ENCODE results near the gene PRDM11.

The PRDM11 gene

DNA sequence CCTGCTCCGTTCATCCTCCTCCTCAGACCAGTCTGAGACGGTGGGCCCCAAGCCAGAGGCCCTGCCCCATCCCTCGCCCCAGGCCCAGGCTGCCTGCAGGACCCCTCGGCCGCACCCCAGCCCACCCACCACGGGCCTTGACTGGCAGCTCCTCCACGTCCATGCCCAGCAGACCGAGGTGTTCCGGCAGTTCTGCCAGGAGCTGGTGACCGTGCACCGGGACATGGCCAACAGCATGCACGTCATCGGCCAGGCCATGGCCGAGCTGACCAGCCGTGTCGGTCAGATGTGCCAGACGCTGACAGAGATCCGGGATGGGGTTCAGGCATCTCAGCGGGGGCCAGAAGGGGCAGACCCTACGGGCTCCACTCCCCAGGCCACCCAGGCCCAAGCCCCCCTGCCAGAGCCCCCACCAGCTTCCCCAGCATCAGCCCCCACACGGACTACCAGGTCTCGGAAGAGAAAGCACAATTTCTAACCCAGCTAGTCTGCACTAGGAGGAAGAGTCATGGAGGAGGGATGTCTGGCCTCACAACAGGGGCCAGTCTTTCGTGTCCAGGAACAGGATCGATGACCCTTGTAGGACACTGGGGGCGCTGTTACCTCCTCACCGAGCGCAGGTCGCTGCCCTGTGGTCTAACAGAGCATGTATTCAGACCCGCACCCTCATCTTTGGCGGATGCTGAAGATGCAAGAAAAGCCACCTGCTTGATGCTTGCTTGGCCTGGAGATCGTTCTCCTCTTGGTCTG is 66.3 kb downstream of the PRDM11 start:
- DNase-seq = no peak

DNA sequence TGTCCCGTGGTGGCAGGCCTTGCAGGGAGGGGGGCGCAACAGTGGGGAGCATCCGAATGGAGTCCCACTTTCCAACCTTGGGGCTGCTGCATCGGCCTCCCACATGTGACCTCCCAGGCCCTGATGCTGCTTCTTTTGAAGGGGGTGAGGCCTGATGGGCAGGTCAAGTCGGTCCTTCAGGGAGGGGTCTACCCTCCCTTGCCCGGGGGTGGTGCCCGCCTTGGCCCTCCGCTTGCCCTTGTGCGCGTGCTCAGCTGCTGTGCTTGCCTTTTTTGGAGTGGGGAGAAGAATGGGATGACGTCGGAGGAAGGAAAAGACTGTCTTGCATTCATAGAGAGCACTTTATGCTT is 66.9 kb downstream of the PRDM11 start:
- DNase-seq = no peak

DNA sequence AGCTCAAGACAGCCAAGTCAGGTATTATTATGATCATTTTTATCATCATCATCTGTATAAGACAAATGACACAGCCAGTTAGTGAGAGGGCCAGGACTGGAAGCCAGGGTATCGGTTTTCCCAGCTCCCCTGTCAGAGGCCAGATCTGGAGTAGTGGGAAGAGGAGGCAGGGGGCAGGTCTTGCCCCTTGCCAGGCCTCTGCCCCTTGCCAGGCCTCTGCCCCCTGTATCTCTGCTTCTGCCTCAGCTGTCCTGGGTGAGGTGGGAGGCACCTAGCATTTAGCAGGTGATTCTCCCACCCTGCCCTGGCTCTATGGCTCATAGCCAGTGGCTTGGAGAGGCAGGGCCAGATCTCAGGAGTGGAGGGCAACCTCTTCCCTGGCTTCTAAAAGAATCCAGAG is 67.3 kb downstream of the PRDM11 start:
- DNase-seq = no peak

DNA sequence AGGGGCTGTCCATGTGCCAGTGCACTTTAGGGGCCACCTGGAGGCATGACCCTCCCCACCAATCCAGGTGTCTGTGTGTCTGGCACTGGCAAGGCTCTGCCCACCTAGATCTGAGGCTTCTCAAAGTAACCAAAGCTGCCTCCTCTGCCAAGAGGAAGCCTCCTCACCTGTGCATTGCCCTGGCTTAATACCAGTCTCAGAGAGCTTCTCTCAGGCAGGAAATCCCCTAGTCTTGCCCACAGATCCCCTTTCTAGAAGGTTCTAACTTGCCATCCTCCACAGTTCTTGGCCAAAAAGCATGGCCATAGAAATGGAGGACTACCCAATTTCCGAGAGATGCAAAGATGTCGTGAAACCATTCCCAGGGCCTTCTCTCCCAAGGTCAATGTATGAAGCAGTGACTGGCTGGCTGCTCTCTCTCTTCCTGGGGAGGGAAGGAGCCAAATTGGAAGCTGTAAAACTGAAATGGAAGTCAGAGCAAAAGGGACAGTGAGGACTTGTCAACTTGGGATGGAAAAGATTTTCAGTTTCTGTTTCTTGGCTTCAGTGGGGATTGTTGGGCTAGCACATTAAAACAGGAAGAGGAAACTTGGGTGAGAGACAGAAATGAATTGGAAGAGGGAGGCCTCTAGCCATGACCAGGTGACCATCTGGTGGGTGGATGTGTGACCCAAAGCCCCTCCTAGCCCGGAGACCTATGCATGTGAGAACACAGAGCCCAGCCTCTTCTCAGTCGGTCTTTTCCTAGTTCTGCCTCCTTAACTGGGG is 68.8 kb downstream of the PRDM11 start:
- no peak for DNase-seq

DNA sequence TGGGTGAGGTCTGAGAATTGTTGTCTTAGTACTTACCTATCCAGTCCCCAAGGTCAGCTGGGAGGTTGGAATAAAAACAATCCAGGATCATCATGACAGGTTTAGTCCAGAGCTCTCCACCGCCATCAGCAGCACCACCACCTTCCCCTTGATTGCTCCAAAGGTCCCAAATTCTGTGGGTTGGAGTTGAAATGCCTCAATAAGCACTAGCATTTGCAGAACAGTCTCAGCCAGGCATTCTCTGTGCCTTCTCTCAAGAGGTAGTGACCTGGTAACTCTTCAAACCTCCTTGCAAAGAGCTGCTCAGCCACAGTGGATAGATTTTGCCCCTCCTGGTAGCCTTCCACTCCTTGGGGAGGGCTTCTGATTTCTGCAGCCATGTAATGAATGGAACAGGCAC is 69.6 kb downstream of the PRDM11 start:
- DNase-seq = no peak

DNA sequence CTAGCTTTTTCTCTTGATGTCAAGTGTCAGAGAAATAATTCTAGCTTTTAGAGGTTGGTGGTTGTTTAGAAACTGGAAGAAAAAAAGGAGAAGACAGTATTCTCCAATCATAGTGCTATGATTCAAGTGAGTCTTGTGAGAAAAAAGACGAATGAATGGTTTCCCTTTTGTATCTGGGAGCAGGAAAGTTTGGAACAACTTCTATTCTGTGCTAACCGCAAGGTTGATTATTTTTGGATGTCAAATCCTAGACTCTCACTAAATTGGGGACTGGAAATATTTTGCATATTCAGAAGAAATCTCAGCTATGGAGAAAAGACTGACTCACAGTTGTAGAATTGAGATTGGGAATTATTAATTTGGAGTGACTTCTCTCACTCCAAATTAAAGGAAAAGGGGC is 70.5 kb downstream of the PRDM11 start:
- no peak for DNase-seq

DNA sequence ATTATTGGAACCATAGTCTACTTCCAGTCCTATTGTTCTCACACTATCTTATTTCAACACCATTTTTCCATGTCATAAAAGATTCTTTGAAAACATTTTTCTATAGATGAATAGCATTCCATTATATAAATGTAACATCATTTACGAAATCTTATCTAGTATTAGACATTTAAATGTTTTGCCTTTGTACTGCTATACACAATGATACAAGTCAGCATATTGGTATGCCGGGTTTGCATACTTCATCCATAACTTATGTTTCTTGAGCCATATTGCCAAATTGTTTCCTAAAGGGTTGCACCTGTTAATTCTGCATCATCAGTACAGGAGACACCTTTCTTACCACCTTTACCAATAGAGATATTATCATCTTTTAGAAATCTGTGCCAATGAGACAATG is 71.6 kb downstream of the PRDM11 start:
- no peak for DNase-seq

DNA sequence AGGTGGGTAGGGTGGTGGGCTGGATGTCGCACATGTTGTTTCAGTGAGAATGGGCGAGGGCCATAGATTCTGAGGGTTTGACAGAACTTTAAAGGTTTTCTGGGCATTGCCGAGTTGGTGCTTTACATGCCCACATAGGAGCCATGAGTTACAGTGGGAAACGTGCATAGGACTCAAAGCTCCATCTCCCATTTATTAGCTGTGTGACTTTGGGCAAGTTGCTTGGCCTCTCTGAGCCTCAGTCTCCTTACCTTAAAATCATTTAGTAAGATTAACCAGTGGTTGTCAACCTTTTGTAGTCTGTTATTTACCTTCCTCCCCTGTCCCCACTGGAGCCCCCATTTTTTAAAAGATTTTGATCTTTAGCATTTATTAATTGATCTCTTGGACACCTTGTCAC is 72.3 kb downstream of the PRDM11 start:
- no peak for DNase-seq

DNA sequence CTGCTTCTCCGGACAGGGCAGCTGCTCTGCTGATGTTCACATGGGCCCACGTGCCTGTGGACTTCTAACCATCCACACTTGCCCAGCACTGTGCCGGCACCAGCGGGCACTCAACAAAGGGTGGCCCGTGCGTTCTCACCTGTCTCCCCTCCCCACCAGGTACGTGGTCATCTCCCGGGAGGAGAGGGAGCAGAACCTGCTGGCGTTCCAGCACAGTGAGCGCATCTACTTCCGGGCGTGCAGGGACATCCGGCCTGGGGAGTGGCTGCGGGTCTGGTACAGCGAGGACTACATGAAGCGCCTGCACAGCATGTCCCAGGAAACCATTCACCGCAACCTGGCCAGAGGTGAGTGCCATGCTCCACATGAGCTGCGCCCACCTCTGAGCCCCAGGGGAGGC is 73.0 kb downstream of the PRDM11 start:
- DNase-seq = no peak

DNA sequence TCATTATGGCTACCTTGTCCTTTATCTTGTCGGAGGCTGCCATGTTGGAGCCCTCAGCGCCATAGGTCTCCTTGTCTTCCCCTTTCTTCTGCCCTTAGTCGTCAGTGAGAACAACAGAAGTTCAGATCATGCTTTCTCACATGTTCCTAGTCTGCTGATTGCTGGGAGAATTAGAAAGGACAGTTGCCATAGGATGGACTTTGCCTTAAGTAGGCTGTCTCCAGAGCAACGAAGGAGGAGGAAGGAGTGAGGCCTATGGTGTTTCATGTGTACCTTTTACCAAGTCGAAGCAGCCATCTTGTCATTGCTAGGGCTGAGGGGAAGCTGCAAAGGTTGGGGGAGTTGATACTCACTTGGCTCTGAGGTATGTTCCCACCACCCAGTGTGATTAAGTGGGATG is 77.1 kb downstream of the PRDM11 start:
- DNase-seq = no peak

DNA sequence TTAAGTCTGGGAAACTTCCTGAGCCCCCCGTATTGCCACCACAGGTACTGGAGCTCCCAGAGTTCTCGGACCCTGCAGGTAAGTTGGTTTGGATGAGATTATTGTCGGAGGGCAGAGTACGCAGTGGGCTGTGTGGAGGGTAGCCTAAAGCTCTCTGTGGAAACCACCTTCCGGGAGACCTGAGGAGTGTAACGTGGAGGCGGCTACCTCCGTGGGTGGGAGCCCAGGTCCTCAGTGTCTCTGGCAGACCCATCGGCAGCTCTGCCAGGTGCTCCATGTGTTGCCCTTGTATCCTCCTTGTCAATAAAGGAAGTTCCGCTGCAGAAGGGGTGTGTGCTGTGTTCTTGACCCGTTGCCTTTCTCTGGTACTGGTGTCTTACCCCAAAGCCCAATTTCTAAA is 78.3 kb downstream of the PRDM11 start:
- no peak for DNase-seq

DNA sequence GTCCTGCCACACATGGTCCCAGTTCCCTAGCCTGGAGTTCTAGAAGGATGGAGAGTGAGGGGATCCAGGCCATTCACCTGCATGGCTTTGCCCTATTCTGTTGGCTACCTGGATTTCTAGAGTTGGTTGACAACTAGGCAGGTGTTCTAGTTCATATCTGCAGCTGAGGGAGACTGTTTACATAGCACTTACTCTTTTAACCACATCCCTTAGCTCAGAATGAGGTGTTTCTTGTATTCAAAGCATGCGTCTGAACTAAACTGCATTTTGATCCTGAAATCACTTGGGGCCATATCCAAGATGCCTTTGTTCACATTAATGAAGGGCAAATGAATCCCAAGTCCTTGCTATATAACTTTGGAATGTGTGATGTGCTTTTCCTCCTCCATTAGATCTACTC is 78.8 kb downstream of the PRDM11 start:
- no peak for DNase-seq

DNA sequence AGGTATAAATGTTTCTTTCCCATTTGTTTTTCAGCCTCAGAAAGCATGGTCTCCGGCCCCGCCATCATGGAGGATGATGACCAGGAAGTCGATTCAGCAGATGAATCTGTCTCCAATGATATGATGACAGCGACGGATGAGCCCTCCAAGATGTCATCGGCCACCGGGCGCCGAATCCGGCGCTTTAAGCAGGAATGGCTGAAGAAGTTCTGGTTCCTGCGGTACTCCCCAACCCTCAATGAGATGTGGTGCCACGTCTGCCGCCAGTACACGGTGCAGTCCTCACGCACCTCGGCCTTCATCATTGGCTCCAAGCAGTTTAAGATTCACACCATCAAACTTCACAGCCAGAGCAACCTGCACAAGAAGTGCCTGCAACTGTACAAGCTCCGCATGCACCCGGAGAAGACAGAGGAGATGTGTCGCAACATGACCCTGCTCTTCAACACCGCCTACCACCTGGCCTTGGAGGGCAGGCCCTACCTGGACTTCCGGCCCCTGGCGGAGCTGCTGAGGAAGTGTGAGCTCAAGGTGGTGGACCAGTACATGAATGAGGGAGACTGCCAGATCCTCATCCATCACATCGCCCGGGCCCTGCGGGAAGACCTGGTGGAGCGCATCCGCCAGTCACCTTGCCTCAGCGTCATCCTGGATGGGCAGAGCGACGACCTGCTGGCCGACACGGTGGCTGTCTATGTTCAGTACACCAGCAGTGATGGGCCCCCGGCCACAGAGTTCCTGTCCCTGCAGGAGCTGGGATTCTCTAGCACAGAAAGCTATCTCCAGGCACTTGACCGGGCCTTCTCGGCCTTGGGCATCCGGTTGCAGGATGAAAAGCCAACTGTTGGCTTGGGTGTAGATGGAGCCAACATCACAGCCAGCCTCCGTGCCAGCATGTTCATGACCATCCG is 79.8 kb downstream of the PRDM11 start:
- no peak for DNase-seq

DNA sequence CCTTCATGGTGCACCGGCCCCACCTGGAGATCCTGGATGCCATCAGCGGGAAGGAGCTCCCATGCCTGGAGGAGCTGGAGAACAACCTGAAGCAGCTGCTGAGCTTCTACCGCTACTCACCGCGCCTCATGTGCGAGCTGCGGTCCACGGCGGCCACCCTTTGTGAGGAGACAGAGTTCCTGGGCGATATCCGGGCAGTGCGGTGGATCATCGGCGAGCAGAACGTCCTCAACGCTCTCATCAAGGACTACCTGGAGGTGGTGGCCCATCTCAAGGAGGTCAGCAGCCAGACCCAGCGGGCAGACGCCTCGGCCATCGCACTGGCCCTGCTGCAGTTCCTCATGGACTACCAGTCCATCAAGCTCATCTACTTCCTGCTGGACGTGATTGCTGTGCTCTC is 80.5 kb downstream of the PRDM11 start:
- DNase-seq = no peak

DNA sequence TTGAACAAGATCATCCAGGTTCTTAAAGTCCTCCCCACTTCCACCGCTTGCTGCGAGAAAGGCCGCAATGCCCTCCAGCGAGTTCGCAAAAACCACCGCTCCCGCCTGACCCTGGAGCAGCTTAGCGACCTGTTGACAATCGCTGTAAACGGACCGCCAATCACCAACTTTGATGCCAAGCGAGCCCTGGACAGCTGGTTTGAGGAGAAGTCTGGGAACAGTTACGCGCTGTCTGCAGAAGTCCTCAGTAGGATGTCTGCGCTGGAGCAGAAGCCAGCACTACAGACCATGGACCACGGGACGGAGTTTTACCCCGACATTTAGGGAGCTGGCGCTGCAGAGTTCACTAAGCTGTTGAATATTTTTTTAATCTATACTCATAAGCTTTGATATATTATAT is 81.4 kb downstream of the PRDM11 start:
- DNase-seq = no peak

DNA sequence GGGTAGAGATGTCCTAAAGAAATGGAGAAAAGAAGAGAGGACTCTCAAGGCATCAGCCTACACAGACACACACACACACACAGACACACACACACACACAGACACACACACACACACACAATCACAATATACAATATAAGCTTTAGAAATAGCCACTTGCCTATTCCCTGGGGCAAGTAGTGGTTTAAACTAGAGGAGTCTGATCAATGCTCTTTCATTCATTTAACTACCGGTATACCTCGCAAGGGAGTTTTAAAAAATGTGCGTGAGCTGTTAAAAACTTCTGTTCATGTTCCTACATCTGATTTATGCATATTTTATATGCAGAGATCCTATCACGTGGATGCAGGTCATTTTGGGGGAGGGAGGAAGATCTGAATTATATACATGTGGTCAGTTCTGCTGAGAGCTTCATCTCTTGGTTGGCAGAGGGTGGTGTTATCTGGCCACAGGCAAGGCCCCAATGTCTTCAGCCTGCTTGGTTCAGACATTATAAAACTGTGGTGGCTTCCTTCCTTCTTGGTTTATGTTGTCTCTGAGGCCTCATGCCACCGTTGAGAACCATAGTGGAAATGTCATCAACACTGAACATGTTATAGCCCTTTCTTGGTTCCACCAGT is 83.1 kb downstream of the PRDM11 start:
- DNase-seq = no peak

DNA sequence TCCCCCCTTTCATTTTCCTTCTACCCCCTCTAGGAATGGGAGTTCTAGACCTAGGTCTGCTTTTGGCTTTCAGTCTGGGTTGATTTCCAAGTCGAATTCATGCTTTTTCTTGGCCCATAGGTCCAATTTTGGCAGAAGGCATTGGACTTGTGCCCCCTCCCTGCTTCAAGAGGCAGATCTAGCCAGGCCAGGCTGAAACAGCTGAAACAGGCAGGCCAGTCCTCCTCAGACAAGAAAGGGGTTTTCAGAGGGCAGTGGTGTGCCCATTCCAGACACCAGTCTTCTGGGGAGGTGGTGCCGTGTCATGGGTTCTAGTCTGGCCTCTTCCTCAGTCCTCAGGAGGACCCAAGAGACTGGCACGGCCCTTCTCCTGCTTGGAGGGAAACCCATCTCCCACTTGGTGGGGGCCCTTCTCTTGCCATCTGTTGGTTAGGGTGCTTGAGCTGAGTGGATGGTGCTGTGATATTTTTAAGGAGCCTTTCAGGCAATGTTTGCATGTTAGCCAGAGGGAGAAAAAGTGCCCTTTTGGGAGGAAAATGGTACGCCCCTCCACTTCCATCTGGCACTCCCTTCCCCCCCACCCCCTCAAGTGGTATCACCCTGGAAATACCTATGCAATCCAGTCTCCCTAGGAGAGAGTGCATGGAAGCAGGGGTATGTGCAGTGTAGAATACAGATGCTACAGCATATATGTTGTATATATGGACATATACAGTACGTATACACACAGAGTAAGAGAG is 86.1 kb downstream of the PRDM11 start:
- DNase-seq = no peak

DNA sequence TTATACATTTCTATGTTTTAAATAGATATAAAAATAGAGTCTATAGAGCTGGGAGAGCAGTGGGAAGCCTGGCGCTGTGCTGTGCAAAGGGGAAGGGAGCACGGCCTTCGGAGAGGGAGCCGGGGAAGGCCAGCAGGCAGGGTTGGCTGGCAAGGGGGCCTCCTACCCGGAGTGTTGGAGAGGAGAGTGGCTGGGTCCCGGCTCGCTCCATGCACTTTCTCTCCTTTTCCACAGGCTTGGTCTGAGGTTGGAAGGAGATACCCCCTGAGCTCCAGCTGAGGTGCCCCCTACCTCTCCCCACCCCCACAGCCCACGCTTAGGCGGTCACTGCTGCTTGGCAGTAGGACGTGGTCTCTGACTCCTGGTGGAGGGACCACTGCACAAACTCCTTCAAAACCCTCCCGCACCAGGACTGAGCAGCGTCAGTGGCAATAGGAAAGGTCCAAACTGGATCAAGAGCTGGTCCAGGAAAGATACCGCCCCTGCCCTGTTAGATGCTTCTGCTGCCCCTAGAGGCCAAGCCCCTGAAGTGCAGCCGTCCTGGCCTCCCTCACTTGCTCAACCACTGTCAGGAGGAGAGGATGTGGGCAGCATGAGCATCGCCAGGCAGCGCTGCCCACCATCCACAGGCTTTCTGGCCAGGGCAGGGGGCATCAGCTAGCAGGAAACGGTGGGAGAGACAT is 86.8 kb downstream of the PRDM11 start:
- DNase-seq = peak; percentile 61

DNA sequence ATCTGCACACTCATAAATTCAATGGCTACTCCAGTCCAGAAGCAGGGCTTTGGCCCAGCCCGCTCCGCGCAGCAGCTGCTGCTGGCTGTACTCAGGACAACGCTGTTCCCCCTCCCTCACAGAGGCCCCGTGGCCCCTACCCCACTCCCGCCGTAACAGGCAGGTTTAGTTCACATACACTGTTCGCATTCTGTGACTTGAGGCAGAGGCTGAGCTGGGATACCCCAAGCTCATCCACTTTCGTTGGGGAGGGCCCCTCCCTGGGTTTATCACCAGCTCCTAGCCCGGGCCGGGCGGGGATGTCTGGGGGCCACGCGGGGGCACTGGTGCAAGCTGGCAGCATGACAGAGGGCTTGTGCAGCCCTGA is 87.3 kb downstream of the PRDM11 start:
- DNase-seq = no peak

DNA sequence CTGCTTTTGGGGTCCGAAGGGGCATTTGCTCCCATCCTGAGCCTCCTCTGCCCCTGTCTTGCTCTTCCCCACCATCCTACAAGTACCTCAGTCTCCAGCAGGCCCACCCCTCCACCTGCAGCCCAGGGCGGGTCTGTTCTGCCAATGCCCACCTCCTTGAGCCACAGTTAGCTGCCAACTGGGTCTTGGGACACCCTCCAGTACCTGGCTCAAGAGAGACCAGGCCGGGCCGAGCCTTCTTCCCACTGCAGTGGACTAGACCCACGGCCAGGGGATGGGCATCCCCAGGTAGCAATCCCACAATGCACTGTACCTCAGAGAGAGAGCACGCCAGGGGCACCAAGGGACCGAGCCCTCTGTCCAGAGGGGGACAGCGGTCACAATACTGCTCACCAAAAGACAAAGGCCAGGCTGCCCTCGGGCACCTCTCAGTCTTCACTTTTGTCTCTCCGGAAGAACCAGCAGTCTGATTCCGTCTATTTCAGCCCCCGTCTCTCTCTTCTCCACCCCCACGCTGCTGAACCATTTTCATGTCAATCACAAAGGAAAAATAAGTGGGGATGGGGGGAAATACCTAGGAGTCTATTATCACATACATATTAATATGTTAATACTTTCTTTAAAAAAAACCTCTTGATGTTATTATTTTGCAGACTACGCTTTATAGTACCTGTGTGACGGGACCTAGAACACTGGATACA is 88.0 kb downstream of the PRDM11 start:
- DNase-seq = no peak

DNA sequence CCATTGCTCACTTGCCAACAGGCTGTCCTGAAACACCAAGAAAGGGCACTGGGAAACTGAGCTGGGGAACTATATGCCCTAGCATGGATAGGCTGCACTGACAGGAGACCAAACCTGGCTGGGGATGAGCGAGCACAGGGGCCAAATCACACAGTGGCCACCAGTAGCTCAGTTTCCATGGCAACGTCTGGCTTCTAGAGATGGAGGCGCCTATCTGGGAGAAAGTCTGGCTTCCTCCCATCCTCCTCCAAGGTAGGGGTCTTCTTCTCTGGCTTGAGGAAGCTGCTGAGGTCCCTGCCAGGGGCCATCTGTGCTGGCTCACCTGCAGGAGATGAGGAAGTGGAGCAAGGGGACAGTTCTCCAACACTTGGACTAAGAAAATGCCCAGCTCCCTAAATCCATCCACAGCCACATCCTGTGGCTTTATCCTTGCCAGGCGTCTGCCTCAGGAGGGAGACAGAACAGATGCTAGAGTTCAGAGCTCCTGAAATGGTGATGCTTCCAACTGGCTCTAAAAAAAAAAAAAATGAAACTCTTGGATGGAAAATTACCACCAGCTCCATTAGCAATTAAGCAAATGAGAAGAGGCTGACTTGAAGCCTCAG is 91.4 kb downstream of the PRDM11 start:
- no peak for DNase-seq

Data from stimulated activated CD4-positive, alpha-beta T cell treated with anti-CD3 and anti-CD28 coated beads, Interleukin-4, amount 100 ng/mL, for 24 hours (primary cell).